OCI-LY7 (cell line): Measurements from ENCODE around the gene GNS. TPM values are rescaled to one million over a fixed set of nuclear protein-coding genes. Genes with fewer than 3 reads are reported as not detected.

Experiments
- BruUV-seq: library from RNA; stranded (reverse); fragments of 400-500 nt; replicated peaks from 2 replicates; lab custom pipeline; 2021; lab: Mats Ljungman, UMichigan
- CTCF ChIA-PET: fragments of 300-600 bp; sonication (Branson Sonifier 250); formaldehyde crosslinking; loops from one replicate; lab custom pipeline; 2022; ENCODE audit warnings: antibody characterized with exemption; ENCODE audit not compliant: unreplicated experiment; lab: Charles Lee
- POLR2A ChIA-PET: fragments of 300-600 bp; sonication (Branson Sonifier 250); formaldehyde crosslinking; loops from one replicate; lab custom pipeline; 2022; ENCODE audit warnings: antibody characterized with exemption; lab: Charles Lee
- DNase-seq: peaks from one replicate; pipeline ENCODE4 v3.0.0-alpha.2; 2015; ENCODE audit warnings: low spot score
- H2AFZ ChIP-seq: fragments of 200-600 bp; sonication (generic), shearing (Covaris generic); 2 replicates; pipeline ENCODE4 v1.6.1; 2014; ENCODE audit warnings: mild to moderate bottlenecking, antibody characterized with exemption, low read length, moderate library complexity
- H3K27ac ChIP-seq: fragments of 200-600 bp; sonication (generic); 2 replicates; pipeline ENCODE4 v1.5.1; 2014; ENCODE audit warnings: mixed run types, low read depth, mild to moderate bottlenecking, moderate library complexity, low read length, inconsistent platforms; ENCODE audit not compliant: poor library complexity, severe bottlenecking
- H3K36me3 ChIP-seq: fragments of 200-600 bp; sonication (generic); 2 replicates; pipeline ENCODE4 v1.6.1; 2014; ENCODE audit warnings: mild to moderate bottlenecking, antibody characterized with exemption, low read length, moderate library complexity, mixed read lengths; ENCODE audit not compliant: insufficient read depth
- H3K4me1 ChIP-seq: fragments of 200-600 bp; sonication (generic); 2 replicates; pipeline ENCODE4 v1.5.1; 2014; ENCODE audit warnings: mild to moderate bottlenecking, low read length; ENCODE audit not compliant: insufficient read depth, poor library complexity, severe bottlenecking
- H3K4me2 ChIP-seq: fragments of 200-600 bp; sonication (generic); 2 replicates; pipeline ENCODE4 v1.6.1; 2014; ENCODE audit warnings: mild to moderate bottlenecking, low read length
- H3K4me3 ChIP-seq: fragments of 200-600 bp; sonication (generic); 2 replicates; pipeline ENCODE4 v1.5.1; 2014; ENCODE audit warnings: mild to moderate bottlenecking, low read depth, low read length; ENCODE audit not compliant: poor library complexity, severe bottlenecking
- H3K79me2 ChIP-seq: fragments of 200-600 bp; sonication (generic); 2 replicates; pipeline ENCODE4 v1.6.1; 2016; ENCODE audit warnings: low read depth, mild to moderate bottlenecking, low read length, moderate library complexity, mixed read lengths; ENCODE audit not compliant: insufficient read depth
- H3K9me2 ChIP-seq: fragments of 200-600 bp; sonication (generic); 2 replicates; pipeline ENCODE4 v1.6.1; 2016; ENCODE audit warnings: mild to moderate bottlenecking, low read length, mixed read lengths; ENCODE audit not compliant: insufficient read depth
- H3K9me3 ChIP-seq: fragments of 200-600 bp; sonication (generic); 2 replicates; pipeline ENCODE4 v1.6.1; 2014; ENCODE audit warnings: mild to moderate bottlenecking, mixed run types, low read length, mixed read lengths
- H4K20me1 ChIP-seq: fragments of 200-600 bp; sonication (generic); 2 replicates; pipeline ENCODE4 v1.6.1; 2014; ENCODE audit warnings: mild to moderate bottlenecking, antibody characterized with exemption, low read length, moderate library complexity, mixed read lengths; ENCODE audit not compliant: insufficient read depth
- CTCF ChIP-seq: fragments of 200-600 bp; sonication (generic); conservative IDR thresholded peaks from 2 replicates; pipeline ENCODE4 v1.5.1; 2014; ENCODE audit warnings: mild to moderate bottlenecking, antibody characterized with exemption, low read length, moderate library complexity, mixed read lengths
- EZH2phosphoT487 ChIP-seq: fragments of 200-600 bp; sonication (generic); IDR thresholded peaks from 2 replicates; pipeline ENCODE4 v1.6.1; 2018; ENCODE audit warnings: low read depth, borderline replicate concordance, mild to moderate bottlenecking, mixed run types, antibody characterized with exemption, low read length, moderate library complexity, mixed read lengths
- intact Hi-C: fragments of 100-400 bp; cut with micrococcal nuclease; formaldehyde crosslinking; loops from one replicate; pipeline ENCODE4 v1.10.0; 2022; ENCODE audit not compliant: unreplicated experiment
- total RNA-seq, 2 experiments: library from RNA; depleted of rRNA in 1 of 2; stranded (reverse); fragments of >200 nt in 1 of 2; shearing (Covaris generic) in 1 of 2; gene quantifications; 2 replicates each; pipeline ENCODE4 v1.2.3, GENCODE V29; 2014 to 2022

GNS gene
- total RNA-seq, 2 experiments from 2014 or later = 8.0 to 16.0 TPM

- Histone ChIP-seq H3K27ac (no peak overlapping the region), H3K36me3 (peaks cover 21% of the 10 kb centered on the region), H3K79me2 (no peaks in the 10 kb centered on the region), H3K9me2 (no peaks in the 10 kb centered on the region), H3K9me3 (no peaks in the 10 kb centered on the region), H2AFZ (no peak overlapping the region), H3K4me1 (peaks cover 3% of the 10 kb centered on the region), H4K20me1 (no peaks in the 10 kb centered on the region), H3K4me2 (no peak overlapping the region), H3K4me3 (no peak overlapping the region)
- intact Hi-C loops = no loop called here
- POLR2A ChIA-PET = no interaction called here
- no peak for TF ChIP-seq EZH2phosphoT487
- no peak for TF ChIP-seq CTCF
- no TSS peak for BruUV-seq
- CTCF ChIA-PET = no interaction called here
- DNase-seq = no peak
These were observed 6.4 kb downstream of the GNS start for GRCh38 chr12:64752833-64753238.

GRCh38 chr12:64752032-64752431, 7.2 kb downstream of the GNS start:
- ChIA-PET POLR2A (no interaction called here), CTCF (no interaction called here)
- H4K20me1 ChIP-seq = no peaks in the 10 kb centered on the region
- H3K4me3 ChIP-seq = no peak overlapping the region
- no peak for DNase-seq
- H3K9me2 ChIP-seq = no peaks in the 10 kb centered on the region
- peaks cover 24% of the 10 kb centered on the region for H3K36me3 ChIP-seq
- no peaks in the 10 kb centered on the region for H3K79me2 ChIP-seq
- intact Hi-C loops = no loop called here
- no TSS peak for BruUV-seq
- no peak overlapping the region for H2AFZ ChIP-seq
- no peak overlapping the region for H3K27ac ChIP-seq
- H3K4me1 ChIP-seq = no peaks in the 10 kb centered on the region
- no peak overlapping the region for H3K4me2 ChIP-seq
- no peaks in the 10 kb centered on the region for H3K9me3 ChIP-seq
- TF ChIP-seq EZH2phosphoT487 (no peak), CTCF (no peak)

GRCh38 chr12:64749461-64750200, 9.6 kb downstream of the GNS start:
- Histone ChIP-seq H3K4me1 (no peaks in the 10 kb centered on the region), H4K20me1 (no peaks in the 10 kb centered on the region), H2AFZ (no peak overlapping the region), H3K9me2 (no peaks in the 10 kb centered on the region), H3K27ac (no peak overlapping the region), H3K4me2 (no peak overlapping the region), H3K9me3 (no peaks in the 10 kb centered on the region), H3K36me3 (peaks cover 36% of the 10 kb centered on the region), H3K4me3 (no peak overlapping the region), H3K79me2 (no peaks in the 10 kb centered on the region)
- POLR2A ChIA-PET = interaction anchor here (0.7 kb wide), 1 partner anchor 45 kb away, joined by 8 read pairs; no protein-coding TSS in a partner anchor
- CTCF ChIA-PET = no interaction called here
- no peak for TF ChIP-seq CTCF
- TF ChIP-seq EZH2phosphoT487 = no peak
- intact Hi-C loops = no loop called here
- no peak for DNase-seq
- BruUV-seq = no TSS peak
